GM18909 (cell line): ENCODE results near the gene NOG.

Experiments
- ATAC-seq: cut with Tn5 transposase; IDR thresholded peaks from one replicate; pipeline ENCODE4 v1.9.1; 2021; ENCODE audit warnings: mild to moderate bottlenecking; ENCODE audit not compliant: unreplicated experiment, poor library complexity

NOG gene

DNA sequence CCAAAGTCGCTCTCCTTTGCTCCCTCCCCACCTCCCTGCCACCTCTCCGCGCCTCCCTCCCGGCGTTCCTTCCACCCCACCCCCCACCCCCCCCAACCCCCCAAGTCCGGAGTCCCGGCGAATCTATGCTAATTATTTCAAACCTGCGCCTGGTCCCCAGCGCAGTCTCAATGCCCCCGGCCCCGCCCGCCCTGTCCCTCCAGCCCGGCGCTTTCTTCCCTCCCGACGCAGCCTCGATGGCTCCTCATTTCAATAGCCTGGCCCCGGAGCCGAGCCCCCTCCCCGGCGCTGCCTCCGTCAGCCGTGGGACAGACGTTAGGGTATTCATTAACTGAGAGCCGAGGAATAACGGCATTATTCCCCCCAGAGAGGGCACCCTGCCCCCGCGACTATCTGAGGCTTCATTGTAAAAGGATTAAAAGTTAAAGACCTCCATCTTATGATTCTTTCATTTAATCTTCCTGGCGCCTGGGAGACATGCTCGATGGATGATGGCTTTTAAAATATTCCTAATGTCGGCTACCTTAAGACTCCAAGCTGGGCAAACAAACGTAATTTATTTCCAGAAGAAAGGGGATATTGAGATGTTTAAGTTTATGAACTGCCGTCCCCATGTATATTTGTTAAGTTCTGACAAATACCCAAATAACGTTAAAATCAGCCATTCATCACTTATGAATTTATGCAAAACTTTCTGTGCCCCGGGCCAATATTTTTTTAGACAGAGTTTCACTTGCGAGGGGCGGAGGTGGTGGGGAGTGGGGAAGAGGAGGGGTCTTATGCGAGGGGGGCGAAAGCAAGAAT is 3.4 kb downstream of the NOG start:
- no peak for ATAC-seq

DNA sequence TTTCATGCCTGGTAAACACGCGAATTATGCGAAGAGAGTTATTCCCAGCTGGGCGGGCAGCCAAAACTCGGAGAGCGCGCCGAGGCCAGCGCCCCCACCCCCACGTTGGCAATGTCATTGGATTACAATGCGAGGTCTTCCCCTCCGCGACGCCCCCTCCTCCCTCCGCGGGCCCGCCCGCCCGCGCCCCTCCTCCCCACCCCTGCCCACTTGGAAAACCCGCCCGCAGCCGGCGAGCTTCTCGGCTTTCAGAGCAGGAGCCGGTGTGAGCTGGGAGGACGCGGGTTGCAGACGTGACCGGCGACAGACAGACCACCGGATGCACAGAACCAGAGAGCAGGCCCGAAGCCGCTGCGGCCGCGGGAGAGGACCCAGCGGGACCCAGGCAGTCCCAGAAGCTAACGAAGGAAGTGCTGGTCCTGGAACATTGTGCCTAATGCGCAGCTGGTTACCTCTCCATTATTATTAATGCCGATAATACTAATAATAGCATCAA is 4.0 kb downstream of the NOG start:
- ATAC-seq = no peak

DNA sequence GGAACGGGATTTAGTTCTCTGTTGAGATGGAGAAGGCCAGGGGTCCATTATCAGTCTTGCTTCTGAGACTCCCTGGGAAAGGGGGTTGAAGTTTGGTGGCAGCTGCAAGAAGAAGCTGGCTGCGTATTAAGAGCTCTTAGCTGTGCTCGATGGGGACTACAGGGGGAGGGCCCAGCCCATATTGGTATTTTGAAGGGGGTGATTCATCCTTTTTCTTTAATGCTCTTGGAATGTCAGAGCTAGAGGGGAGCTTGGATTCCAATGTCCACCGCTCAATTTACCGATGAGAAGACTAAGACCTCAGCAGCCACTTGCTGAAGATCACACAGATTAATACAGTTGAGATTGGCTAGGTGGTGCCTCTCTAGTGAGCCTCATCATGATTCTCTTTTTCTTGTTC is 5.0 kb downstream of the NOG start:
- ATAC-seq = no peak

DNA sequence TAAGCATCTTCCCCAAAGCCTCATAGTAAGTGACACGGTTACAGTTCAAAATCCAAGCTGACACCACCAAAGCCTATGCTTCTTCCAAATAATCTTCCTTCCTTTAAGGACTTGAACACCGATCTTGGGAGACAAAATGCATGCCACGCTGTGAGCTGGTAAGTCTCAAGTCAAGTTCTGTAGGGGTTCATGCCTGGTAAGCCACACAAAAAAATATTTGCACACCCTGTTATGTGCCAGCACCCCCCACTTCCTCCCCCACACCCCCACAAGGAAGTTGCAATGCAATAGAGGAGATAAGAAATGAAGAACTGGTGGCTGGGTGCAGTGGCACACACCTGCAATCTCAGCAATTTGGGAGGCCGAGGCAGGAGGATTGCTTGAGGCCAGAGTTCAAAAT is 5.6 kb downstream of the NOG start:
- ATAC-seq = no peak

DNA sequence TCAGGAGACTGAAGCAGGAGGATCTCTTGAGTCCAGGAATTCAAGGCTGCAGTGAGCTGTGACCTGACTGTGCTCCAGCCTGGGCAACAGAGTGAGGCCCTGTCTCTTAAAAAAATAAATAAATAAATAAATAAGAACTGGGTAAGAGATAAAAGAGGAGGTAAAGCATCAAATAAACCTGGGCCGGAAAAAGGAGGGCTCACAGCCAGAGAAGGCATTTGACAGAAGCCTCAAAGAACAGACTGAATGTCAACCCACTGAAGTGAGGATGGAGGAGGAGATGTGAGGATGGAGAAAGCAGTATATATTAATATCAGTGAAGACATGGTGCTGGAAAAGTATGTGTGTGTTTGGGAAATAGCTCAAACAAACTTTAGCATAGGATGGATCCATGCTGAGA is 6.1 kb downstream of the NOG start:
- no peak for ATAC-seq

DNA sequence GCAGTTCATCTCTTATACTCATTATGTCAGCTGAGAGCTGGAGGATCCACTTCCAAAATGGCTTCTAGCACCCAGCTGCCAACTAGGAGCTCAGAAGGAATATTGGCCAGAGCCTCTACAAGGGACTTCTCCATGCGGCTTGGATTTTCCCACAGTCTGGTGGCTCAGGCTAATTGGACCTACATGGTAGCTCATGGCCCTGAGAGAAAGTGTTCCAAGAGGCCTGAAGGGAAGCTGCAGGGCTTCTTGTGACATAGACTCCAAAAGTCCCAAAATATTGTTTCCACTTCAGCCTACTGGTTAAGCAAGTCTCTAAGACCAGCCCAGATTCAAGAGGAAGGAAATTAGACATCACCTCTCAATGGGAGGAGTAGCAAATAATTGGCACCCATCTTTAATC is 6.8 kb downstream of the NOG start:
- ATAC-seq = no peak

DNA sequence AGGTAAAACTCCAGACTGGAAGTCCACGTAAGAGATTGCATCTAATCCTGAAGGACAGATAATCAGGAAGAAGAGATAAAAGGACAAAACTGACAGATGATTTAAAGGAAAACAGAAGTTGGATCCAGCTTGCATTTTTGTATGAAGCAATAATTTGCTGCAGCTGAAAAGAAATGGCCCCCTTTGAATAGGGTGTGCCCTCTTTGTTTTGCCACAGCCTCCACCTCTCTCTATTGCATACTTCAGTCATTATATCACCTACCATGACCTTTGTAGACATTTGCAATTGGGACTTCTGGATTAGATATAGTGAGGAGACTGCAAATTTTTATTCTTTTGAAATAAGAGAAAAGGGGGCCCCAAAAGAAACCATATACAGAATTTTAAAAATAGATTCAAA is 8.1 kb downstream of the NOG start:
- ATAC-seq = no peak

DNA sequence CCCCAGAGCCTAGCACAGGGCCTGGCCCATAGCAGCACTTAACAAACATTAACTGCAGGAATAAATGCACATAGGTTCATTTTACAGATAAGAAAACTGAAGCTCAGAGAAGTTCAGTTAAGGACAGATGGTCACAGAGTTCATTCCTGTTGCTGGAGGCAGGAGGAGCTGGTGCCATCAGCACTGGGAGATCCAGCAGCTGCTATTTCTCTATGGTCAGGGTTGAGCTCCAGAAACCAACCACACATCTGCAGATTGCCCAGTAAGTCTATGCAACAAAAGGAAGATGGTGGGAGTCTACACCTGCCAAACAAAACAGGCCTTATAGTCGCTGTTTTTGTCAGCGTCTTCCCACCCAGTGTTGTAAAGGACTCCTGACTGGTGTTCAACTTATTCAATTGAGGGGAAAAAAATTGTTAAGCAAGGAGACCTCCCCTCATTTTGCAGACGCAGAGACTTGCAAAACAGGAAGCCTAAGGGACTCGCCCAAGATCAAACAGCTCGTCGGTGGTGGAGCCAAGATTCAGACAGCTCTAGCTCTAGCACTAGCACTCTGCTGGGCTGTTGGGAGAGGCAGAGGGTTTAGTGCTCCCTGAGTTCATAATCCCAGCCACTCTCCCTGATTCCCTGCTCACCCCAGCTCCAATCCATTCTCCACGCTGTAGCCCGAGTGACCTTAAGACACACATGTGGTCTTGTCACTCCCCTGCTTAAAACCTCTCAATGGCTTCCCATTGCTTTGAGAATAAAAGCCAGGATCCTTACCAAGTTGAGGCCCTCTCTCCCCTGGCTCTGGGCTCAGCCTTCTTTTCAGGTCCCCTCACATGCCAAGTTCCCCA is 9.0 kb downstream of the NOG start:
- no peak for ATAC-seq

DNA sequence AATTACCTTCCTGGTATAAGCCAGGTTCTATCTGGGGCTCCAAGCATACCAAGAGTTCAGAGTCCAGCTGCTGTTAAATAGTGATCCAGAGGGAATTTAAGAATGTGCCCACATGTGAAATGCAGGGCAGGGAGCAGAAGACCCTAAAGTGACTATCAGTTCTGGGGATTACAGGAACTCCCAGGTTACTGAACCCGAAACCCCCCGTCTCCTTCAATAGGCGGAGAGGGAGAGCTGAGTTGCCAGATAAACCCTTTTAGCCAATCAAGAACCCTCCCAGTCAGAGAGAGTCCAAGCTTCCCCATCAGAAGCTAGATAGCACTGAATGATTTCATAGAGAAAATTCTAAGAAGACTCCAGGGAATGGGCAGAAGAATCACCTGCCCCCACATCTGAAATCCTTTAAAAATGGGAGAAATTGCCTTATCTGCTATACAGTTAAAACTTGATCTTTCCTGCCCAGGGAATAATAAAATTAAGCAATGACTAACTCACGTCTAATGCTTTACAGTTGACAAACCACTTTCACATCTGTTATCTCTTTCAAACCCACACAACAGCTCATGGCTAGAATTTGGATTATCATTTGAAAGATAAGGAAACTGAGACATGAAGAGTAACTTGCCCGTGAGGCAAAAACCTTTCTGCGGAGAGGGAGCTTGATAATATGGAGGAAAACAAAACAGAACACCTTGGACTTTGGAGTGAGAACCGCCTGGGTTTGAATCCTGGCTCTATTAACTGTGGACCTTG is 10.2 kb downstream of the NOG start:
- ATAC-seq = no peak

DNA sequence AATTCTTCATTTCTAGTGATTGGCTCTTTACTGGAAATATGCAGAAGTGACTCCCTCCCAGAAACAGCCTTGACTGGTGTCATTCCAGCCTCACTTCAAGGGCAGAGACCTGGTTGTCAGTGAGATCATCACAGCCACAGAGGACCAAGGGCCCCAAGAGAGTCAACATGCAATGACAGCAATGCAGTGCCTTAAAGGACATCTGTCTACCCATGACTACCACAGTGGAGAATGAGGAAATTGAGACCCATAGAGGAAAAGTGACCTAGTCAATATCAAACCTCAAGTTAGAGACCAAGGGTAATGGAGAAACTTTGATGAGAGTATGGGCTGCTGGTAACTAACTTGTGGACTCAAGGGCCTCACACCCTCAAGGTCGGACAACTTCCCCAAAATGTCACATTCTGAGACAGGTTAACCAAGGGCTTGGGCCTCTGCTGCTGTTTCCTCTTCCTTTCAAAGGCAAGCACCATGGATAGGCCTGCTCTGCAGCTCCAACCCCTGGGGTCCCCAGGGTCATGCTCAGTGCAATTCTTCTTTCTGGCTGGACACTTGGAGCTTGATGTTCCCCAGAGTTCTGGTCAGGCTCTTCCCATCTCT is 11.3 kb downstream of the NOG start:
- no peak for ATAC-seq

DNA sequence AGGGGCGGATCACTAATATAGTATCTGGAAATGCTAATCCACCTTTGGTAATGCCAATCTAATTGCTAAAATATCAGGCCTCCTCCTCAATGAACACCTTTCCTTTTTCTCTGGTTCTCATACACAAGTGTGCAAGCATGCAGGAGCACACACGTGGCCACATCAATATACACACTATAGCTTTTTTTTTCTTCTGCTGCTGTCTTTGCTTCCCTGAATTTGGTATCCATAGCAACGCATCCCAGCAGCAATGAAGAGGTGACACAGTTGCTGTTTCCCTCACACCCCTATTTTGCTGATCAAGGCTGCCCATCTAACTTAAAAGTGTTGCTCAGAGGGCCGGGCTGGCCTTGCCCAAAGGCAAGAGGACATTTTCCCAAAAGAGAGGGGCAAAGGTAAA is 15.4 kb downstream of the NOG start:
- ATAC-seq = no peak

DNA sequence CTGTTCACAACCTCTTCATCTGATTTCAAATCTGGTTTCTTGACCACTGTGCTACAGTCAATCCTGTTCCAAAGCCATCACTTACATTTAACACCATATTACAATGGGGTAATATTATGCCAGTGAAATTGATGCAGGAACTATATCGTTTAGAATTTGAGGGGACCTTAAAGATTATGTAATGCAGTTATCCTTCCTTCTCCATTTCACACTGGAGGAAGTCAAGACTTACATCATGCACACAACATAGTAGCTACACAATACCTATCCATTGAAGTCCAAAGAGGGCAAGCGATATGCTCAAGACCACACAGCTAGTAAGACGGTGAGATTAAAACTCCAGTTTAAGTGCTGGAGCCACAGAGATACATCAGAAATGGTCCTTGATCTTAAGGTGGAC is 16.8 kb downstream of the NOG start:
- ATAC-seq = no peak

DNA sequence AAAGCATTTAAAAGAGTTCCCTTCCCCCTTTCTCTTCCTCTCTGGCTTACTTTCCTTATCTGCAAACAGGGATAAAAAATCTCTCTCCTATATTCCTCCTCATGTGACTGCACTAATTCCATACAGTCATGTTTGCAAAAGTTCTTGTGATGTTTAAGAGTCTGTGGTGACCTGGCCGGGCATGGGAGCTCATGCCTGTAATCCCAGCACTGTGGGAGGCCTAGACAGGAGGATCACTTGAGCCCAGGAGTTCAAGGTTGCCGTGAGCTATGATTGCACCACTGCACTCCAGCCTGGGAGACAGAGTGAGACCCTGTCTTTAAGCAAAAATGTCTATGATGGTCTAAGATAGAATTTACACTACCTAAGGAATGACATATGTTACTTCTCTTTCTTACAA is 19.6 kb downstream of the NOG start:
- ATAC-seq = no peak

DNA sequence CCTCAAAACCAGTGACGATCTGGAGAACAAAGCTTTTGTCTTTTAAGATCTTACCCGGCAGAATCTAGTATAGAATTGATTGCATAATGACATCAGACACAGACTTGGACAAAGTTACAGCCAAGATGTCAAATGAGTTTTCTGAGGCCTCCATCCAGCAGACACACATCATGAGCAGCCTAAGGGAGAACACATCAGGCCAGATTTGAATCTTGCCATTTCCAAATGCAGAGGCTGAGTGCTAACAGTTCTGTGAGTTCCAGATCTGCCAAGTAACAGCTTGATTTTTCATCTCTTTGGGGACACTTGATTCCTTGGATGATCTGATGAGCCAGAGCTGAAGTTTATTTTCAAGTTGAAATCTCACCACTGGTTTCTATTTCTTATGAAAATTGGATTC is 21.0 kb downstream of the NOG start:
- ATAC-seq = no peak

DNA sequence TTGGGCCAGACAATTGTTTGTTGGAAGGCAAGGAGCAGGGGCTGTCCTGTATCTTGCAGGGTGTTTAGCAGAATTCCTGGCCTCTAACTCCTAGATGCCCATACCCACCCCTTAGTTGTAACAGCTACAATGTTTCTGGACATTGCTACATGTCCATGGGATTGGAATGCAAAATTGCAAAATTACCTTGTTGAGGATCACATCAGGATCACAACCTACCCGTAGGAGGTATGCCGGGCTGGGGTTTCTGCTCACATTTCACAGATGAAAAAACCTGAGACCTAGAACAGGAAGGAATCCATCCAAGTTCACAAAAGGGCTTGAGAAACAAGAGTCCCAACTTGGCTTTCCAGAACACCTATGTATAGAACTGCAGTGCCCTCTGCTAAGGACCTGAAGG is 22.7 kb downstream of the NOG start:
- no peak for ATAC-seq

DNA sequence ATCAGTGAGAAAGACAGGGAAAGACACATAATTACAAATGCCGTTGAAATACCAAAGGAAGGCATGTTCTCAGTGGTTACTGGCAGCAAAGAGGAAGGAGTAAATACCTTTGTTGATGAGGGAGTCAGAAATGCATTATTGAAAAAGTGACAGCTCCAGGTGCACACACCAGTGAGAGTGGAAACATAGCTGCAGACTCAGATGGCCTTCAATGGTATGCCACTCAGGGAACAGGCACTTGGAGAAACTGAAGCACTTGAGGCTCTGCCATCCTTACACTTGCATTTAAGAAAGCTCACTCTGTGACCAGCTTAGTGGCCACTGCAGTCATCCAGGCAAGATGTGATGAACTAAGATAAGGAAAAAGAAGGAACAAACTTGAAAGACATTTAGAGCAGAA is 29.9 kb downstream of the NOG start:
- ATAC-seq = no peak

DNA sequence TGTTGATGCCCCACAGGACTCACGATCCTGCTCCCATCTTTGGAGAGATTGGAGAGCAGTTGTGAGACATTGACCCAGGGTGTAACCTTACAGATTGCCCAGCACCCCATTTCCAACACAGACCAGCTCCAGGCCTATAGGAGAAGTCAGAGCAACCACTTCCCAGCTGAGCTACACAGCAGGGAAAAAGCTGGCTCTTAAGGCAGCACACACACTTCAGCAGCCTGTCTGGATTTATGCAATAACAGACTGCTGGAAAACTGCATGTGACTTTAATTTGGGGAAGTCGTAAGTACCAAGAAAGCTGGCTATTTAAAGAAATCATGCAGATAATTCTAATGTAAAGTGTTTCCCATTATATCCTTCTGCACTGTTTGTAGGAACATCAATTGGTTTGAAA is 30.8 kb downstream of the NOG start:
- ATAC-seq = no peak

DNA sequence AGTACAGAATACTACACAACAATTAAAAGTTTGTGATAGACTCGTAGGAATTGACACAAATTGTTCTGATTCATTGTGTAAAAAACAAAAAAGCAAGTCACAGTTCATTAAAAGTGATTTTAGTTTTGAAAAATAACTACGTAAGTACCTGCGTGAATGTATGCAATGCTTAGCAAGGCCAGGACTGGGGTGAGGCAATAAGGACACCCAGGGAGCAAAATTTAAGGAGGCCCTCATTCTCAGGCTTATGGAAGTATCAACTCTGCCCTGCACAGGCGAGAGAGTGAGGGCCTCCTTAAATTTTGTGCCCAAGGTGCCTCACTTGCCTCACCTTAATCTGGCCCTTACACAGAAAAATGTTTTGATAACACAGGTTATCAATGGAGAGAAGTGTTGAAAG is 31.4 kb downstream of the NOG start:
- no peak for ATAC-seq

DNA sequence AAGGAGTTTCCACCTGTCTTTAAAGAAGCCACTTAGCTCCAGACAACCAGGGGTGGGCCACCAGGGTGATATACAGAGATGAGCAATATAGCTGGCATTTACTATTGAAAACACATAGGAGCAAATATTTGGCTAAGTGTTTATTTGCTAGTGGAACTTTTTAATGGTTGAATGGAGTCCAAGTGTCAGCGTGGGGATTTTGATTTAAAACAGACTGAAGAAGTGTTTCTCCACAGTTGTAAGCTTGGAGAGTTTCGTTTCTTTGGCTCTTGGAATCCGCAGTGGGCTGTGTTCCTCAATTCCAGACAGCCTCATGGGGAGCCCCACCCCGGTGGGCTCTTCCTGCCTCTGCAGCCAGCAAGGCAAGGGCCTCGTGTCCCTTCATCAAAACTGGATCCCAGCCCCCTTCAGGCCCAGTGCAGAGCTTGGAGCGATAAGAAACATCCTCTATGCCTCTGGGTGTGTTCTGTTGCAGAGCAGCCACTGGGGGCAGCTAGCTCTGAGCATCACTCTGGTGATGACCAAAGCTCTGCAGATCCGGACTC is 36.1 kb downstream of the NOG start:
- ATAC-seq = no peak

DNA sequence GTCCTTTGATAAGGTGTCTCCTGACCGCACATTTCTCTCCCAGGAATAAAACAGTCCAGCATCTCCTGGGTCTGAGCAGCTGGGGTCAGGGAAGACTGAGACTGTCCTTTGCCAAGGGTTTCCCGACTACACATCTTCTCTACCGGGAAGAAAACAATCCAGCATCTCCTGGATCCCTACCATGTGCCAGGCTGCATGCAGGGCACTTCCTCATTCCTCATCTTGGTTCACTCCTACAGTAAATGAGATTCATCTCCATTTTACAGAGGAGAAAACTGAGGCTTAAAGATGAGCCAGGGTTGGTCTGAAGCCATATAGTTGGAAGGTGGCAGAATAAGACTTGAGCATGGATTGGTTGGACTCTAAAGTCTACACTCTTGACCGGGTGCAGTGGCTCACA is 36.7 kb downstream of the NOG start:
- no peak for ATAC-seq
